Measurements from ENCODE around the gene TBATA. TPM values are rescaled to one million over a fixed set of nuclear protein-coding genes. Genes with fewer than 3 reads are reported as not detected.

The TBATA gene
- not detected in 2 replicates for total RNA-seq

- DNase-seq (ENCODE audit: low read depth, low spot score), result no peak
Observed at GRCh38 chr10:70785190-70785589, at the start of gene TBATA. Gene TBATA, minus strand, starts transcription at chr10:70785377. Its CDS starts 1,998 bp downstream, at chr10:70783379.

GRCh38 chr10:70834441-70835151, 49.4 kb upstream of the TBATA start:
- DNase-seq (ENCODE audit: low read depth, low spot score), result no peak

- no peak for DNase-seq (ENCODE audit: low read depth, low spot score)
Observed at GRCh38 chr10:70834021-70834420, 48.8 kb upstream of the TBATA start.

- DNase-seq (ENCODE audit: low read depth, low spot score), result no peak
Observed at GRCh38 chr10:70833601-70834000, 48.4 kb upstream of the TBATA start.

- peak; percentile 54 for DNase-seq (ENCODE audit: low read depth, low spot score)
Observed at GRCh38 chr10:70832852-70833528, 47.8 kb upstream of the TBATA start.

- no peak for DNase-seq (ENCODE audit: low read depth, low spot score)
Observed at GRCh38 chr10:70832221-70832620, 47.0 kb upstream of the TBATA start.

GRCh38 chr10:70830164-70830563, 45.0 kb upstream of the TBATA start:
- no peak for DNase-seq (ENCODE audit: low read depth, low spot score)

GRCh38 chr10:70829543-70829942, 44.4 kb upstream of the TBATA start:
- no peak for DNase-seq (ENCODE audit: low read depth, low spot score)

- no peak for DNase-seq (ENCODE audit: low read depth, low spot score)
Observed at GRCh38 chr10:70828923-70829322, 43.7 kb upstream of the TBATA start.

GRCh38 chr10:70827086-70827757, 42.0 kb upstream of the TBATA start:
- no peak for DNase-seq (ENCODE audit: low read depth, low spot score)

GRCh38 chr10:70822076-70822820, 37.1 kb upstream of the TBATA start:
- DNase-seq (ENCODE audit: low read depth, low spot score), result no peak

GRCh38 chr10:70820976-70821750, 36.0 kb upstream of the TBATA start:
- DNase-seq (ENCODE audit: low read depth, low spot score), result no peak

- peak; percentile 41 for DNase-seq (ENCODE audit: low read depth, low spot score)
Observed at GRCh38 chr10:70816220-70816894, 31.2 kb upstream of the TBATA start.

GRCh38 chr10:70815504-70816219, 30.5 kb upstream of the TBATA start, which contains the start of gene SGPL1:
Gene SGPL1, plus strand, starts transcription at chr10:70815948. Its CDS starts 906 bp downstream, at chr10:70816854.
- peak; percentile 26 for DNase-seq (ENCODE audit: low read depth, low spot score)

GRCh38 chr10:70814126-70814525, 28.9 kb upstream of the TBATA start:
- DNase-seq (ENCODE audit: low read depth, low spot score), result no peak

- DNase-seq (ENCODE audit: low read depth, low spot score), result no peak
Observed at GRCh38 chr10:70812814-70813213, 27.6 kb upstream of the TBATA start.

- no peak for DNase-seq (ENCODE audit: low read depth, low spot score)
Observed at GRCh38 chr10:70811881-70812280, 26.7 kb upstream of the TBATA start.

- no peak for DNase-seq (ENCODE audit: low read depth, low spot score)
Observed at GRCh38 chr10:70810967-70811366, 25.8 kb upstream of the TBATA start.

GRCh38 chr10:70809726-70810125, 24.5 kb upstream of the TBATA start:
- no peak for DNase-seq (ENCODE audit: low read depth, low spot score)

Measured in pulmonary artery endothelial cell (primary cell).